Measurements from ENCODE around the gene LMOD1. TPM values are rescaled to one million over a fixed set of nuclear protein-coding genes. Genes with fewer than 3 reads are reported as not detected.

The LMOD1 gene
- polyA plus RNA-seq, 3 donors, result not detected

DNA sequence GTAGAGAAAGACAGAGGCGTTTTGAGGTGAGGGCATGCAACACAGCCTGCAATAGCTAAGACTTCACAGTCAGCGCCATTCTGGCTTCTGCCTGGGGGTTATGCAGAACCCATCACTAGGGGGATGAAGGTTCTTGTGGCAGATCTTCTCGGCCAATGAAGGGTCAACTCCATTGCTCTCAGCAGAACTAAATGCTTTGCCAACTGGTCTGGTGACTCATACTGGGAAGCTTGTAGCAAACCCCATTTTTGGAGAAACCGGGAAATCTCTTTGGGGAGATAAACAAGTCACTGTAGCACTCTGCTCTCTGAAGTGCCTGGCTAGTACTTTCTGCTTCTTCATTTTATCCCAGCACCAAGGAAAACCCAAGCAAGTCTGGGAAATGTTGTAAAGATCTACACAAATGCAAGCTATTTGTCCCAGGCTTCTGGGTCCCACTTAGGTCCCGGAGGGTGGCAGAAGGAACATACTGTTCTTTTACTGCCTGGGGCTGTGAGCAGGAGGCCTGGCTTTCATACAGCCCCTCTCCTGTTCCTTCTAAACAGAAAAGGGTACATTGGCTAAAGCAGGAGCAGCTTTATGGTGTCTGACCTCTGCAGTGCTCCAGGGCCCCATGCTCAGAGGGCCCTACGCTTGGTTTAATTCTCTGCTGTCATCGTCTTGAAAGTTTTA lies 28.9 kb downstream of the LMOD1 start:
- Histone ChIP-seq H3K27ac (ENCODE audit: low read depth in 1 of 2, low read length in 2 of 2) (no peak overlapping the region), H3K9ac (ENCODE audit: insufficient read depth, low read length, poor library complexity, severe bottlenecking) (no peak overlapping the region)
- no peak overlapping the region for H3K27ac Mint-ChIP-seq

DNA sequence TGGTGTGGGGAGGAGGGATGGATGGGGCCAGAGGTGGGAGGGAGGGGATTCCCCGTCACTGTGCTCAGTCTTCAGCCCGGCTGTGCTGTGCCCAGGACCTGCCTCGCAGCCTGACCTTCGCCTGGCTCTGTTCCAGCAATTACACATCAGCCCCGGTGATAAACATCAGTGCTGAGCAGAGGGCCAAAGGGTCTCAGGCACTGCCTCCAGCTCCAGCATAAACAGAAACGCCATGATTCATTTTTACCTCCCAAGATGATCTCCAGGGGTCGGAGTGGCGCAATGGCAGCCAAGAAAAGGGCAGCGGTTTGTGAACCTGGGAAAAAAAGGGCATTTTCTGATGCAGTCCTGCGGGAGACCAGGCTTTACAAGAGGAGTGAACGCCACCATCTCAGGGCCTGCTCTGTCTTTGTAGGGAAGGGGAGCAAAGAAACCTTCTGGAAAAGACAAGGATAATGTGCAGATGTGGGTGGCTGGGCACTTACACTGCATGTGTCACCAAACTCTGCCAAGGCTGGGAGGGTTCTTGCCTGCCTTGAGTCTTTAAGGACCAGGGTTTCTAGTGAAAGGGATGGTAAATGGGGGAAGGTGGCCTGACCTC lies 29.6 kb downstream of the LMOD1 start:
- intact Hi-C loops (cut with micrococcal nuclease), result no loop called here
- no peak overlapping the region for H3K27ac ChIP-seq (ENCODE audit: low read depth in 1 of 2, low read length in 2 of 2)

More for the DNA sequence above, 28.9 kb downstream of the LMOD1 start:
- TF ChIP-seq, protein P1, sequence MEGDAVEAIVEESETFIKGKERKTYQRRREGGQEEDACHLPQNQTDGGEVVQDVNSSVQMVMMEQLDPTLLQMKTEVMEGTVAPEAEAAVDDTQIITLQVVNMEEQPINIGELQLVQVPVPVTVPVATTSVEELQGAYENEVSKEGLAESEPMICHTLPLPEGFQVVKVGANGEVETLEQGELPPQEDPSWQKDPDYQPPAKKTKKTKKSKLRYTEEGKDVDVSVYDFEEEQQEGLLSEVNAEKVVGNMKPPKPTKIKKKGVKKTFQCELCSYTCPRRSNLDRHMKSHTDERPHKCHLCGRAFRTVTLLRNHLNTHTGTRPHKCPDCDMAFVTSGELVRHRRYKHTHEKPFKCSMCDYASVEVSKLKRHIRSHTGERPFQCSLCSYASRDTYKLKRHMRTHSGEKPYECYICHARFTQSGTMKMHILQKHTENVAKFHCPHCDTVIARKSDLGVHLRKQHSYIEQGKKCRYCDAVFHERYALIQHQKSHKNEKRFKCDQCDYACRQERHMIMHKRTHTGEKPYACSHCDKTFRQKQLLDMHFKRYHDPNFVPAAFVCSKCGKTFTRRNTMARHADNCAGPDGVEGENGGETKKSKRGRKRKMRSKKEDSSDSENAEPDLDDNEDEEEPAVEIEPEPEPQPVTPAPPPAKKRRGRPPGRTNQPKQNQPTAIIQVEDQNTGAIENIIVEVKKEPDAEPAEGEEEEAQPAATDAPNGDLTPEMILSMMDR (IDR thresholded peaks at IDR 0.05), result no peak
- intact Hi-C loops (cut with micrococcal nuclease), result no loop called here
- no peak for DNase-seq
- Histone ChIP-seq H3K27me3 (ENCODE audit: control insufficient read depth in 2 of 2, insufficient read depth in 2 of 2, low read length in 2 of 2) (no peaks in the 10 kb centered on the region), H3K9me3 (replicated peaks in 1 of 2; ENCODE audit: control insufficient read depth in 1 of 2, insufficient read depth in 1 of 2, low read length in 2 of 2) (no peaks in the 10 kb centered on the region), H3K4me1 (ENCODE audit: control insufficient read depth in 1 of 2, insufficient read depth in 2 of 2, low read length in 2 of 2) (no peaks in the 10 kb centered on the region), H3K36me3 (replicated peaks in 1 of 2; ENCODE audit: control insufficient read depth in 1 of 2, insufficient read depth in 2 of 2, low read length in 2 of 2) (no peaks in the 10 kb centered on the region), H2AFZ (ENCODE audit: insufficient read depth, low read depth, low read length, poor library complexity, severe bottlenecking) (no peak overlapping the region), H3K79me2 (ENCODE audit: insufficient read depth, low read length) (no peaks in the 10 kb centered on the region), H3K4me3 (replicated peaks in 1 of 3; ENCODE audit: low read depth in 2 of 3, low read length in 3 of 3) (no peak overlapping the region), H4K20me1 (ENCODE audit: insufficient read depth, low read length) (no peaks in the 10 kb centered on the region), H3K4me2 (replicated peaks; ENCODE audit: extremely low read depth, low read length, poor library complexity, severe bottlenecking) (no peak overlapping the region)
- Mint-ChIP-seq H3K36me3 (no peaks in the 10 kb centered on the region), H3K27me3 (ENCODE audit: low read depth in 3 of 3) (peaks cover 3 to 13% (median 5%) of the 10 kb centered on the region in 3 donors), H3K4me3 (no peak overlapping the region), H3K4me1 (no peaks in the 10 kb centered on the region), H3K9me3 (peaks cover 3 to 16% (median 13%) of the 10 kb centered on the region in 7 donors)
- 100% methylated on average over 6 of the region's 7 CpGs for whole genome bisulfite sequencing (ENCODE audit: insufficient coverage)

More for the DNA sequence above, 29.6 kb downstream of the LMOD1 start:
- Histone ChIP-seq H3K4me2 (replicated peaks; ENCODE audit: extremely low read depth, low read length, poor library complexity, severe bottlenecking) (no peak overlapping the region), H3K9ac (ENCODE audit: insufficient read depth, low read length, poor library complexity, severe bottlenecking) (no peak overlapping the region), H4K20me1 (ENCODE audit: insufficient read depth, low read length) (no peaks in the 10 kb centered on the region), H3K36me3 (replicated peaks in 1 of 2; ENCODE audit: control insufficient read depth in 1 of 2, insufficient read depth in 2 of 2, low read length in 2 of 2) (no peaks in the 10 kb centered on the region), H3K79me2 (ENCODE audit: insufficient read depth, low read length) (no peaks in the 10 kb centered on the region), H3K4me3 (replicated peaks in 1 of 3; ENCODE audit: low read depth in 2 of 3, low read length in 3 of 3) (no peak overlapping the region), H3K4me1 (ENCODE audit: control insufficient read depth in 1 of 2, insufficient read depth in 2 of 2, low read length in 2 of 2) (no peaks in the 10 kb centered on the region), H2AFZ (ENCODE audit: insufficient read depth, low read depth, low read length, poor library complexity, severe bottlenecking) (no peak overlapping the region), H3K9me3 (replicated peaks in 1 of 2; ENCODE audit: control insufficient read depth in 1 of 2, insufficient read depth in 1 of 2, low read length in 2 of 2) (no peaks in the 10 kb centered on the region), H3K27me3 (ENCODE audit: control insufficient read depth in 2 of 2, insufficient read depth in 2 of 2, low read length in 2 of 2) (no peaks in the 10 kb centered on the region)
- WGBS (ENCODE audit: insufficient coverage), result 56% methylated on average over 10 of the region's 11 CpGs
- Mint-ChIP-seq H3K4me1 (no peaks in the 10 kb centered on the region), H3K9me3 (peaks cover 0 to 9% (median 5%) of the 10 kb centered on the region in 7 donors), H3K27ac (no peak overlapping the region), H3K4me3 (no peak overlapping the region), H3K27me3 (ENCODE audit: low read depth in 3 of 3) (peaks cover 3 to 13% (median 5%) of the 10 kb centered on the region in 3 donors), H3K36me3 (no peaks in the 10 kb centered on the region)
- no peak for DNase-seq
- TF ChIP-seq, protein P1 (IDR thresholded peaks at IDR 0.05), result no peak

Measured in CD14-positive monocyte (primary cell).